NCI-H2081 treated with DMSO at 0.1 percent for 48 hours (cell line): ENCODE measurements around the gene KIR2DL4.
"Not testable (repeated sequence)": the region's sequence is repeated elsewhere in the genome, so short reads cannot be mapped to it uniquely, and the experiment has no call there.

ENCODE experiments used
- DNase-seq: peaks from one replicate; lab custom pipeline; 2025; lab: John Stamatoyannopoulos, UW

KIR2DL4 gene

DNA sequence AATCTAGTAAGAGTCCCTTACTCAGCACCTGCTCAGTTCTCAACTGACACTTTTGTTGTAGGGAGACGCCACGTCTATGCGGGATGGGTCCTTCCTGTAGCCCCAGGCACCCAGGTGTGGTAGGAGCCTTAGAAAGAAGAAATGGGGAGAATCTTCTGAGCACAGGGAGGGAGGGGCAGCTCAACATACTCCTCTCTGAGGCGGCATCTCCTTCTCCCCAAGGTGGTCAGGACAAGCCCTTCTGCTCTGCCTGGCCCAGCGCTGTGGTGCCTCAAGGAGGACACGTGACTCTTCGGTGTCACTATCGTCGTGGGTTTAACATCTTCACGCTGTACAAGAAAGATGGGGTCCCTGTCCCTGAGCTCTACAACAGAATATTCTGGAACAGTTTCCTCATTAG is 1.2 kb downstream of the KIR2DL4 start:
- DNase-seq = no peak

DNA sequence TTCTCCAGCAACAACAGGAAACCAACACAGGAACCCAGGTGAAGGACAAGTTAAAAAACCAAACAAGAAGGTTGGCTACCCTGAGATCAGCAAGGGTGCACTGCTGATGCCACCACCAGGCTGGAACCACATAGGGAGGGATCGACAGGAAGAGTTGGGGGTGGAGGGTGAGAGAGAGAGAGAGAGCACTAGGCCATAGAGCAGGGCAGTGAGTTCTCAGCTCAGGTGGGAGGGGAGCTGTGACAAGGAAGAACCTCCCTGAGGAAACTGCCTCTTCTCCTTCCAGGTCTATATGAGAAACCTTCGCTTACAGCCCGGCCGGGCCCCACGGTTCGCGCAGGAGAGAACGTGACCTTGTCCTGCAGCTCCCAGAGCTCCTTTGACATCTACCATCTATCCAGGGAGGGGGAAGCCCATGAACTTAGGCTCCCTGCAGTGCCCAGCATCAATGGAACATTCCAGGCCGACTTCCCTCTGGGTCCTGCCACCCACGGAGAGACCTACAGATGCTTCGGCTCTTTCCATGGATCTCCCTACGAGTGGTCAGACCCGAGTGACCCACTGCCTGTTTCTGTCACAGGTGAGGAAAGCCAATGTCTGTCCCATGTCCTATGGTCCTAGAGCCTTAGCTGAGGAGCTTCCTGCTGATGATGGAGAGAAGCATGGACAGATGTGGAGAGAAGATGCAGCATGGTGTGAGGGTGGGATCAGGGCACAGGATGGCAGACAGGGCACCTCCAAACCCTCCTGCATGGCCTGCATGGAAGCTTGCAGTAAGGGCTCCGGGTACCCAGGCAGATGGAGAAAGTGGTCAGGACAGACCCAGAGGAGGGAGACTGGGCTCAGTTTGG is 2.5 kb downstream of the KIR2DL4 start:
- no peak for DNase-seq

DNA sequence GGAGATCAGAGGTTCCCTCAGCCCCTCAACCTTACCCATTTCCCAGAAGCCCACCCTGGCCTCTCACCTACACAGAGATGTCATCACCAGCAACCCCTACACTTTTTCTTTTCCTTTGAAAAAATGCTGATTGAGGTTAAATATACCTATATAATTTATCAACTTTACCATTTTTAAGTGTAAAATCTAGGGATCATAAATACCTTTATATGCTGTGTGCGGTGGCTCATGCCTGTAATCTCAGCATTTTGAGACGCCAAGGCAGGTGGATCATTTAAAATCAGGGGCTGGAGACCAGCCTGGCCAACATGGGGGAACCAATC is 3.1 kb downstream of the KIR2DL4 start:
- no peak for DNase-seq

DNA sequence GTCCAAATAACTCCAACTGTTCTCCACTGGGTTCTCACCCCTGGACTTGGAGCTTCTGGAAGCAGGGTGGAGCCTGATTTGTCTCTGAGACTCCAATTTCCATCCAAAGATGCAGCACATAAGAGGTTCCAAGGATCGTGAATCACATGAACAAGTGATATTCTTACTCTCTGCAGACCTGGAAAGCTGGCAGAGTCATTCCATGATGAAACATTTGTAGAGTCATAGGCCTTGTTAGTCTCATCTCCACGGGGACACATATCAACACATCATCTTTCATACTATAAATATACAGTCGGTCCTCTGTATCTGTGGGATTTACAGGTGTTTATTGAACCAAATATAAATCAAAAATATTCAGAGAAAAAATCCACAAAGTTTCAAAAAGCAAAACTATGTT is 11.2 kb downstream of the KIR2DL4 start:
- DNase-seq = not testable (repeated sequence)

DNA sequence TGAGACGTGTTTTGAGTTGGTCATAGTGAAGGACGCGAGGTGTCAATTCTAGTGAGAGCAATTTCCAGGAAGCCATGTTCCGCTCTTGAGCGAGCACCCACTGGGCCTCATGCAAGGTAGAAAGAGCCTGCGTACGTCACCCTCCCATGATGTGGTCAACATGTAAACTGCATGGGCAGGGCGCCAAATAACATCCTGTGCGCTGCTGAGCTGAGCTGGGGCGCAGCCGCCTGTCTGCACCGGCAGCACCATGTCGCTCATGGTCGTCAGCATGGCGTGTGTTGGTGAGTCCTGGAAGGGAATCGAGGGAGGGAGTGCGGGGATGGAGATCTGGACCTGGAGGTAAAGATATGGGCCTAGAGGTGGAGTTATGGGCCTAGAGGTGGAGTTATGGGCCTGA is 12.8 kb downstream of the KIR2DL4 start, which contains the start of gene KIR3DL1:
KIR3DL1 (plus strand) TSS at position 218 of the 400 bp plus-strand sequence.
- DNase-seq = not testable (repeated sequence)

DNA sequence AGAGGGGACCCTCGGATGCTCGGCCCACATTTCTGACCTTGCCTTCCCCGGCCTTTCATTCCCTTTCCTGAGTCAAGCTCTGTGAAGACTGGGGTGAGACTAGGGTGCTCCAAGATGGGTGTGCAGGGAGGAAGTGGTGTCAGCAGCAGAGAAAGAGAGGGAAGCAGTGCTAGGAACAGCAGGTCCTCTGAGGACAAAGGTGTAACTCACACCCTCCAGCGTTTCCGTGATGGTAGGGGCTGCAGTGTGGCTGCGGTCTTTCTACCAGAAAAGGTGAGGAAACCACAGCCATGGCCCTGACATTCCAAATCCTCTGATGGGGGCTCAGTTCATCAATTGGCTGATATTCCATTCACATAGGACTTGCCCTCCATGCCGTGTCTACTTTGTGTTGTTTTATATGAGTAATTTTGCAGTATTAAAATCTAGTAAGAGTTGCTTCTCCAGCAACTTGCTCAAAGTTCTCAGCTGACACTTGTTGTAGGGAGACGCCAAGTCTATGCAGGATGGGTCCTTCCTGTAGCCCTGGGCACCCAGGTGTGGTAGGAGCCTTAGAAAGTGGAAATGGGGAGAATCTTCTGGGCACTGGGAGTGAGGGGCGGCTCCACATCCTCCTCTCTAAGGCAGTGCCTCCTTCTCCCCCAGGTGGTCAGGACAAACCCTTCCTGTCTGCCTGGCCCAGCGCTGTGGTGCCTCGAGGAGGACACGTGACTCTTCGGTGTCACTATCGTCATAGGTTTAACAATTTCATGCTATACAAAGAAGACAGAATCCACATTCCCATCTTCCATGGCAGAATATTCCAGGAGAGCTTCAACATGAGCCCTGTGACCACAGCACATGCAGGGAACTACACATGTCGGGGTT is 14.5 kb downstream of the KIR2DL4 start:
- DNase-seq = no peak

DNA sequence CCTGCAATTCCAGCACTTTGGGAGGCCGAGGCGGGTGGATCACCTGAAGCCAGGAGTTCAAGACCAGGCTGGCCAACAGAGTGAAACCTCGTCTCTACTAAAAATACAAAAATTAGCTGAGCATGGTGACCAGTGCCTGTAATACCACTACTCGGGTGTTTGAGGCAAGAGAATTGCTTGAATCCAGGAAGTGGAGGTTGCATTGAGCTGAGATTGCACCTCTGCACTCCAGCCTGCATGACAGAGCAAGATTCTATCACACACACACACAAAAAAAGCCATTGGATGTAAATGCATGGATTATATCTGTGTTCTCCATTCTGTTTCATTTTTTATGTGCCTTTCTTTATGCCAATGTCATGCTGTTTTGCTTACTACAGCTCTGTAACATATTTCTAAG is 21.0 kb downstream of the KIR2DL4 start:
- not testable (repeated sequence) for DNase-seq

DNA sequence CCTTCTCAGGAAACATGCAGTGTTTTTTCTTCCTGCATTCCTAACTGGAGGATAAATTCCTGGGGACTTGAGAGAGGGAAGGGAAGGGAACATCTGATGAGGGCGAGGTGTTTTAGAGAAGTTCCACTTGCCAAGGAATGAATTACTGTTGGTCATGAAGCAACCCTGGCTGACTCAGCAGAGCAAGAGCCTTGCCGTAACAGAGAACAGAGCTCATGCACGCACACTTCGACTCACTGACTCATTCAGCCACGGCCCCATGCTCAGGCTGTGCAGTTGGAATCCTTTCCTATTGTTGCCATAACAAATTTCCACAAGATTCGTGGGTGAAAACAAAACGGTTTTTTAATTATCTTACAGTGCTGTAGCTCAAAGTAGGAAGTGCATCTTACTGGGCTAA is 21.9 kb downstream of the KIR2DL4 start:
- not testable (repeated sequence) for DNase-seq

DNA sequence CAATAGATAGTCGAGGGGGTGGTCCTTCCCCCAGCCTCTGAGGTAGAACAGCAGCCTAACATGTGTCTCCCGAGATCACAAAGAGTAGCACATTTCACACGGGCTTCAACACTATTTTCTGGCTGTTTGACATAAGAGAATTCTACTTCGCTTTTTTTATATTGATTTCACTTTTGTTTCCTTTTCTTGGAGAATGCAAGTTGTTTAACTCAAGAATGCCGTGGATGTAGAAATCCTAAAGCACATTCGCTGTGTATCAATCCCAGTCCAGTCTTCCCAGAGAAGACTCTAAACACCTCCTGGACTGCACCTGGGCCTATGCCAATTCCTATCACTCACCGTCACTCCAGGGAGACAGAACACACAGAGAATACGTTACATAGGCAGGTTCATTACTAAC is 24.7 kb downstream of the KIR2DL4 start:
- DNase-seq = not testable (repeated sequence)

DNA sequence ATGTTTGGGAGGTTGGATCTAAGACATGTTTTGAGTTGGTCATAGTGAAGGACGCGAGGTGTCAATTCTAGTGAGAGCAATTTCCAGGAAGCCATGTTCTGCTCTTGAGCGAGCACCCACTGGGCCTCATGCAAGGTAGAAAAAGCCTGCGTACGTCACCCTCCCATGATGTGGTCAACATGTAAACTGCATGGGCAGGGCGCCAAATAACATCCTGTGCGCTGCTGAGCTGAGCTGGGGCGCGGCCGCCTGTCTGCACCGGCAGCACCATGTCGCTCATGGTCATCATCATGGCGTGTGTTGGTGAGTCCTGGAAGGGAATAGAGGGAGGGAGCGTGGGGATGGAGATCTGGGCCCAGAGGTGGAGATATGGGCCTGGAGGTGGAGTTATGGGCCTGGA is 29.1 kb downstream of the KIR2DL4 start, which contains the start of gene KIR2DS4:
KIR2DS4 (plus strand) TSS at position 181 of the 400 bp plus-strand sequence.
- DNase-seq = not testable (repeated sequence)

DNA sequence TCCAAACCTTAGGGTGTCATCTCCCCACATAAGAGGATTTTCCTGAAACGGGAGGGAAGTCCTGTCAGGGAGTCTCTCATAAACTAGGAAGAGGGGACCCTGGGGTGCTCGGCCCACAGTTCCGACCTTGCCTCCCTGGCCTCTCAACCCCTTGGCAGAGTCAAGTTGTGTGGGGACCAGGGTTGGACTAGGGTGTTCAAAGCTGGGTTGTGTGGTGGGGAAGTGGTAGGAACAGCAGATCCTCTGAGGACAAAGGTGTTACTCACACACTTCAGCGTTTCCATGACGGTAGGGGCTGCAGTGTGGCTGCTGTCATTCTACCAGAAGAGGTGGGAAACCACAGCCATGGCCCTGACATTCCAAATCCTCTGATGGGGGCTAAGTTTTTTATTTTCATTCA is 31.7 kb downstream of the KIR2DL4 start:
- DNase-seq = not testable (repeated sequence)

DNA sequence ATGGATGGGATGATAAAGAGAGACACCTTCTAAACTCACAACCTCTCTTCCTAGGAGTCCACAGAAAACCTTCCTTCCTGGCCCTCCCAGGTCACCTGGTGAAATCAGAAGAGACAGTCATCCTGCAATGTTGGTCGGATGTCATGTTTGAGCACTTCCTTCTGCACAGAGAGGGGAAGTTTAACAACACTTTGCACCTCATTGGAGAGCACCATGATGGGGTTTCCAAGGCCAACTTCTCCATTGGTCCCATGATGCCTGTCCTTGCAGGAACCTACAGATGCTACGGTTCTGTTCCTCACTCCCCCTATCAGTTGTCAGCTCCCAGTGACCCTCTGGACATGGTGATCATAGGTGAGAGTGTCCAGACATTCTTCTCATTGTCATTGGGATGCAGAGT is 34.1 kb downstream of the KIR2DL4 start:
- DNase-seq = not testable (repeated sequence)

DNA sequence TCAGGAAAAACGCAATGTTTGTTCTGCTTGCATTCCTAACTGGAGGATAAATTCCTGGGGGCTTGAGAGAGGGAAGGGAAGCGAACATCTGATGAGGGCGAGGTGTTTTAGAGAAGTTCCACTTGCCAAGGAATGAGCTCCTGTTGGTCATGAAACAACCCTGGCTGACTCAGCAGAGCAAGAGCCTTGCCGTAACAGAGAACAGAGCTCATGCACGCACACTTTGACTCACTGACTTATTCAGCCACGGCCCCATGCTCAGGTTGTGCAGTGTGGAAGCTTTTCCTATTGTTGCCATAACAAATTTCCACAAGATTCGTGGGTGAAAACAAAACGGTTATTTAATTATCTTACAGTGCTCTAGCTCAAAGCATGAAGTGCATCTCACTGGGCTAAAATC is 39.8 kb downstream of the KIR2DL4 start:
- not testable (repeated sequence) for DNase-seq

DNA sequence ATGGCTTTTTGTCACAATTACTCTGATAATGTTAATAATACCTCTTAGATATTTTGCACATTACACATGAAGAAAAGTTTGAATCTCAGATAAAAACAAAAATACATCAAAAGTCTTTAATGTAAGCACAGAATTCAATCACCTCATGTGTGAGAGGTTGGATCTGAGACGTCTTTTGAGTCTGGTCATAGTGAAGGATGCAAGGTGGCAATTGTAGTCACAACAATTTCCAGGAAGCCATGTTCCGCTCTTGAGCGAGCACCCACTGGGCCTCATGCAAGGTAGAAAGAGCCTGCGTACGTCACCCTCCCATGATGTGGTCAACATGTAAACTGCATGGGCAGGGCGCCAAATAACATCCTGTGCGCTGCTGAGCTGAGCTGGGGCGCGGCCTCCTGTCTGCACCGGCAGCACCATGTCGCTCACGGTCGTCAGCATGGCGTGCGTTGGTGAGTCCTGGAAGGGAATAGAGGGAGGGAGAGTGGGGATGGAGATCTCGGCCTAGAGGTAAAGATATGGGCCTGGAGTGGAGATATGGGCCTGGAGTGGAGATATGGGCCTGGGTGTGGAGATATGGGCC is 46.7 kb downstream of the KIR2DL4 start, which contains the start of gene KIR3DL2:
KIR3DL2 (plus strand) TSS at position 383 of the 580 bp plus-strand sequence; CDS start at position 416, 33 bp downstream.
- not testable (repeated sequence) for DNase-seq

DNA sequence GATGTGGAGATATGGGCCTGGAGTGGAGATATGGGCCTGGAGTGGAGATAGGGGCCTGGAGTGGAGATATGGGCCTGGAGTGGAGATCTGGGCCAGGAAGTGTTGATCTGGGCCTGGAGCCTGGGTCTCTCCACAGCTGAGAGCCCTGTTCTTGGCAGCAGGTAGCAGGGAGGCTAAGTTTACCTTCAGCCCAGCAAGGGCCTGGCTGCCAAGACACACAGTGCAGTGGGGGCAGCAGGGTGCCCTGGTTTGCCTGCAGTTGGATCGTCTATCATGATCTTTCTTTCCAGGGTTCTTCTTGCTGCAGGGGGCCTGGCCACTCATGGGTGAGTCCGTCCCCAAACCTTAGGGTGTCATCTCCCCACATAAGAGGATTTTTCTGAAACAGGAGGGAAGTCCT is 47.5 kb downstream of the KIR2DL4 start:
- DNase-seq = no peak

DNA sequence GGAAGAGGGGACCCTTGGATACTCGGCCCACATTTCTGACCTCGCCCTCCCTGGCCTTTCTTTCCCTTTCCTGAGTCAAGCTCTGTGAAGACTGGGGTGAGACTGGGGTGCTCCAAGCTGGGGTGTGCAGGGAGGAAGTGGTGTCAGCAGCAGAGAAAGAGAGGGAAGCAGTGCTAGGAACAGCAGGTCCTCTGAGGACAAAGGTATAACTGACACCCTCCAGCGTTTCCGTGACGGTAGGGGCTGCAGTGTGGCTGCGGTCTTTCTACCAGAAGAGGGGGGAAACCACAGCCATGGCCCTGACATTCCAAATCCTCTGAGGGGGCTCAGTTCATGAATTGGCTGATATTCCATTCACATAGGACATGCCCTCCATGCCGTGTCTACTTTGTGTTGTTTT is 47.9 kb downstream of the KIR2DL4 start:
- no peak for DNase-seq

DNA sequence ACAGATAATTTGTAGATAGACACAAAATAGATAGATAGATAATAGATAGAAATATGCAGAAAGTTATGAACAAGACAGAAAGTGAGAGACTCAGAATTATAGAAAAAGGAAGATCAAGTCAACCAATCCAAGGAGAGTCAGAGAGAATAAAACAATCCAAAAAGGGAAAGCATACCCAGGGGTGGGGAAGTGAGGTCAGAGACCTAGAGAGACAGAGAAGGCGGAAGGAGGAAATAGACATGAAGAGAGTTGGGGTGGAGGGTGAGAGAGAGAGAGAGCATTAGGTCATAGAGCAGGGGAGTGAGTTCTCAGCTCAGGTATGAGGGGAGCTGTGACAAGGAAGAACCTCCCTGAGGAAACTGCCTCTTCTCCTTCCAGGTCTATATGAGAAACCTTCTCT is 51.8 kb downstream of the KIR2DL4 start:
- DNase-seq = not testable (repeated sequence)

DNA sequence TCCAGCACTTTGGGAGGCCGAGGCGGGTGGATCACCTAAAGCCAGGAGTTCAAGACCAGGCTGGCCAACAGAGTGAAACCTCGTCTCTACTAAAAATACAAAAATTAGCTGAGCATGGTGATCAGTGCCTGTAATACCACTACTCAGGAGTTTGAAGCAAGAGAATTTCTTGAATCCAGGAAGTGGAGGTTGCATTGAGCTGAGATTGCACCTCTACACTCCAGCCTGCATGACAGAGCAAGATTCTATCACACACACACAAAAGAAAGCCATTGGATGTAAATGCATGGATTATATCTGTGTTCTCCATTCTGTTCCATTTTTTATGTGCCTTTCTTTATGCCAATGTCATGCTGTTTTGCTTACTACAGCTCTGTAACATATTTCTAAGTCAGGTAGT is 55.1 kb downstream of the KIR2DL4 start:
- not testable (repeated sequence) for DNase-seq

DNA sequence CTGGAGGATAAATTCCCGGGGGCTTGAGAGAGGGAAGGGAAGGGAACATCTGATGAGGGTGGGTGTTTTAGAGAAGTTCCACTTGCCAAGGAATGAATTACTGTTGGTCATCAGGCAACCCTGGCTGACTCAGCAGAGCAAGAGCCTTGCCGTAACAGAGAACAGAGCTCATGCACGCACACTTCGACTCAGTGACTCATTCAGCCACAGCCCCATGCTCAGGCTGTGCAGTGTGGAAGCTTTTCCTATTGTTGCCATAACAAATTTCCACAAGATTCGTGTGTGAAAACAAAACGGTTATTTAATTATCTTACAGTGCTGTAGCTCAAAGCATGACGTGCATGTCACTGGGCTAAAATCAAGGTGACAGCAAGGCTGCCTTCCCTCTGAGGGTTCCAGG is 56.0 kb downstream of the KIR2DL4 start:
- not testable (repeated sequence) for DNase-seq

DNA sequence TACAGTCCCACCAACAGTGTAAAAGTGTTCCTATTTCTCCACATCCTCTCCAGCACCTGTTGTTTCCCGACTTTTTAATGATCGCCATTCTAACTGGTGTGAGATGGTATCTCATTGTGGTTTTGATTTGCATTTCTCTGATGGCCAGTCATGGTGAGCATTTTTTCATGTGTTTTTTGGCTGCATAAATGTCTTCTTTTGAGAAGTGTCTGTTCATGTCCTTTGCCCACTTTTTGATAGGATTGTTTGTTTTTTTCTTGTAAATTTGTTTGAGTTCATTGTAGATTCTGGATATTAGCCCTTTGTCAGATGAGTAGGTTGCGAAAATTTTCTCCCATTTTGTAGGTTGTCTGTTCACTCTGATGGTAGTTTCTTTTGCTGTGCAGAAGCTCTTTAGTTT is 60.0 kb downstream of the KIR2DL4 start:
- not testable (repeated sequence) for DNase-seq
